SK-N-MC (cell line): Measurements from ENCODE around the gene SPEM1.

Experiments used
- EZH2 ChIP-seq: fragments of 200-600 bp; sonication (generic); IDR thresholded peaks from one replicate; pipeline ENCODE4 v1.6.1; 2017; ENCODE audit warnings: antibody characterized with exemption
- FOXP2 ChIP-seq: optimal IDR thresholded peaks from 2 replicates; pipeline ENCODE3; 2011; ENCODE audit warnings: mild to moderate bottlenecking, moderate library complexity; ENCODE audit not compliant: insufficient read depth; ENCODE audit errors: extremely low read length, control extremely low read depth
- POLR2AphosphoS5 ChIP-seq: IDR thresholded peaks from 2 replicates; pipeline ENCODE4 v1.6.1; 2012; ENCODE audit warnings: mild to moderate bottlenecking, low read depth, low read length, borderline replicate concordance

- no peak for TF ChIP-seq EZH2
- TF ChIP-seq POLR2AphosphoS5: no peak
- no peak for TF ChIP-seq FOXP2
These were observed 3.0 kb upstream of the SPEM1 start for GRCh38 chr17:7417056-7417655.
